HepG2 (cell line): Measurements from ENCODE around the gene CNOT10. TPM values are rescaled to one million over a fixed set of nuclear protein-coding genes. Genes with fewer than 3 reads are reported as not detected.

Experiments
- EED ChIP-seq: sonication (generic); formaldehyde crosslinking; IDR thresholded peaks from 2 replicates; pipeline ENCODE4 v1.5.0; 2020; ENCODE audit warnings: mild to moderate bottlenecking, missing genetic modification reagents
- ELF4 ChIP-seq: sonication (generic); formaldehyde crosslinking; IDR thresholded peaks from 2 replicates; pipeline ENCODE4 v1.5.0; 2020; ENCODE audit warnings: missing genetic modification reagents, mild to moderate bottlenecking, moderate library complexity, borderline replicate concordance
- ERF ChIP-seq: IDR thresholded peaks from 2 replicates; pipeline ENCODE4 v1.6.1; 2018; ENCODE audit warnings: missing biosample characterization, missing genetic modification reagents
- FOXK1 ChIP-seq: sonication (generic); formaldehyde crosslinking; IDR thresholded peaks from 2 replicates; pipeline ENCODE4 v1.4.0; 2020; ENCODE audit warnings: low read depth, missing genetic modification reagents, borderline replicate concordance
- KAT8 ChIP-seq: IDR thresholded peaks from 2 replicates; pipeline ENCODE4 v1.6.1; 2016; ENCODE audit warnings: missing genetic modification reagents, missing compliant biosample characterization
- KDM4B ChIP-seq: sonication (generic); formaldehyde crosslinking; IDR thresholded peaks from 2 replicates; pipeline ENCODE4 v1.4.0; 2020; ENCODE audit warnings: missing genetic modification reagents
- MAFG ChIP-seq: sonication (generic); formaldehyde crosslinking; IDR thresholded peaks from 2 replicates; pipeline ENCODE4 v1.5.1; 2020; ENCODE audit warnings: mild to moderate bottlenecking, missing genetic modification reagents
- NFATC3 ChIP-seq: sonication (generic); formaldehyde crosslinking; IDR thresholded peaks from 2 replicates; pipeline ENCODE4 v1.5.1; 2020; ENCODE audit warnings: mild to moderate bottlenecking, missing genetic modification reagents
- NKX3-1 ChIP-seq: sonication (generic); formaldehyde crosslinking; IDR thresholded peaks from 2 replicates; pipeline ENCODE4 v1.5.0; 2020; ENCODE audit warnings: missing genetic modification reagents
- PTBP1 ChIP-seq: fragments of 200-400 bp; formaldehyde crosslinking; IDR thresholded peaks from 2 replicates; pipeline ENCODE4 v1.6.1; 2018; ENCODE audit warnings: low read length, low read depth; ENCODE audit not compliant: poor library complexity, severe bottlenecking
- SIN3A ChIP-seq: IDR thresholded peaks from 2 replicates; pipeline ENCODE4 v1.6.1; 2011; ENCODE audit warnings: low read depth, mild to moderate bottlenecking, control low read depth, low read length, borderline replicate concordance
- TAF15 ChIP-seq: fragments of 200-400 bp; formaldehyde crosslinking; IDR thresholded peaks from one replicate; pipeline ENCODE4 v1.6.1; 2018; ENCODE audit warnings: mild to moderate bottlenecking, low read depth, low read length; ENCODE audit not compliant: poor library complexity, severe bottlenecking
- TBL1XR1 ChIP-seq: fragments of 150-350 bp; IDR thresholded peaks from 2 replicates; pipeline ENCODE4 v1.6.1; 2014; ENCODE audit warnings: borderline replicate concordance, low read length; ENCODE audit not compliant: partially characterized antibody
- ZBTB38 ChIP-seq: sonication (generic); formaldehyde crosslinking; IDR thresholded peaks from 2 replicates; pipeline ENCODE4 v1.5.1; 2020; ENCODE audit warnings: mild to moderate bottlenecking, missing genetic modification reagents
- ZFY ChIP-seq: sonication (generic); formaldehyde crosslinking; IDR thresholded peaks from 2 replicates; pipeline ENCODE4 v1.4.0; 2020; ENCODE audit warnings: missing genetic modification reagents
- ZNF136 ChIP-seq: sonication (generic); formaldehyde crosslinking; IDR thresholded peaks from 2 replicates; pipeline ENCODE4 v1.8.1; 2022; ENCODE audit warnings: low read depth, mild to moderate bottlenecking, moderate library complexity, missing genetic modification reagents
- ZNF143 ChIP-seq: sonication (generic); formaldehyde crosslinking; IDR thresholded peaks from 2 replicates; pipeline ENCODE4 v1.4.0; 2020; ENCODE audit warnings: missing genetic modification reagents
- ZNF251 ChIP-seq: sonication (generic); formaldehyde crosslinking; IDR thresholded peaks from 2 replicates; pipeline ENCODE4 v1.9.0; 2021; ENCODE audit warnings: mild to moderate bottlenecking, missing genetic modification reagents
- ZNF280D ChIP-seq: sonication (generic); formaldehyde crosslinking; IDR thresholded peaks from 2 replicates; pipeline ENCODE4 v1.5.1; 2020; ENCODE audit warnings: mild to moderate bottlenecking, missing genetic modification reagents
- ZNF430 ChIP-seq: sonication (generic); formaldehyde crosslinking; IDR thresholded peaks from 2 replicates; pipeline ENCODE4 v1.9.0; 2021; ENCODE audit warnings: mild to moderate bottlenecking, missing genetic modification reagents
- ZNF512 ChIP-seq: sonication (generic); formaldehyde crosslinking; IDR thresholded peaks from 2 replicates; pipeline ENCODE4 v1.4.0; 2020; ENCODE audit warnings: mild to moderate bottlenecking, missing genetic modification reagents
- ZNF709 ChIP-seq: sonication (generic); formaldehyde crosslinking; IDR thresholded peaks from 2 replicates; pipeline ENCODE4 v1.5.0; 2020; ENCODE audit warnings: mild to moderate bottlenecking, missing genetic modification reagents
- ZSCAN30 ChIP-seq: sonication (generic); formaldehyde crosslinking; IDR thresholded peaks from 2 replicates; pipeline ENCODE4 v1.5.0; 2020; ENCODE audit warnings: mild to moderate bottlenecking, missing genetic modification reagents
- polyA plus RNA-seq, 8 experiments: library from polyadenylated mRNA; depleted of rRNA in 3 of 8; stranded (reverse) in 7 of 8; unstranded in 1 of 8; fragments of >200 nt; fragmentation: Illumina TruSeq in 4 of 8; extraction: Trizol in 4 of 8; gene quantifications; 2 replicates each; pipeline versions ENCODE4 v1.2.1 to v1.2.3, GENCODE V29; 2011 to 2016; ENCODE audit warnings: low read depth in 4 of 8, missing spikeins in 1 of 8, mixed read lengths in 1 of 8; ENCODE audit not compliant: insufficient read depth in 1 of 8
- total RNA-seq, 5 experiments: library from RNA; depleted of rRNA; stranded (reverse); fragments of >200 nt; fragmentation: Illumina TruSeq; extraction: Trizol; gene quantifications; 2 replicates each; pipeline ENCODE4 v1.2.3, GENCODE V29; 2016; ENCODE audit warnings: low read depth in 1 of 5

CNOT10 gene
- total and polyA plus RNA-seq, 2 of the 13 experiments (the other 11 are each of a cell fraction or from before 2014, with no cell fraction given): 21.2 to 34.1 TPM

GRCh38 chr3:32816439-32817256 lies 131.7 kb downstream of the CNOT10 start (continued):
- TF ChIP-seq ZNF280D (CRISPR knock-in tag): 0 out of 2 replicates have a peak, but pooled peaks have one; percentile 9
- TF ChIP-seq ZNF430 (CRISPR knock-in tag): peak; percentile 84; the same call in 1 of the 2 replicates
- peak; percentile 35 for TF ChIP-seq PTBP1
- TF ChIP-seq ZNF136 (CRISPR knock-in tag): no peak
- TF ChIP-seq KDM4B (CRISPR knock-in tag): no peak
- TF ChIP-seq EED: no peak
- 0 out of 2 replicates have a peak, but pooled peaks have one; percentile 10 for TF ChIP-seq FOXK1 (CRISPR knock-in tag)
- no peak for TF ChIP-seq ZNF251 (CRISPR knock-in tag)
- TF ChIP-seq ZSCAN30 (CRISPR knock-in tag): no peak
- peak; percentile 60; the same call in 1 of the 2 replicates for TF ChIP-seq SIN3A
- peak; percentile 78 for TF ChIP-seq TAF15
- TF ChIP-seq TBL1XR1: peak; percentile 11
- TF ChIP-seq KAT8 (CRISPR knock-in tag): 0 out of 2 replicates have a peak, but pooled peaks have one; percentile 48
- no peak for TF ChIP-seq NFATC3 (CRISPR knock-in tag)
- 0 out of 2 replicates have a peak, but pooled peaks have one; percentile 65 for TF ChIP-seq ERF (CRISPR knock-in tag)
- no peak for TF ChIP-seq MAFG (CRISPR knock-in tag)
- TF ChIP-seq ZFY (CRISPR knock-in tag): peak; percentile 64
- TF ChIP-seq ZNF143 (CRISPR knock-in tag): no peak
- peak; percentile 57; the same call in 1 of the 2 replicates for TF ChIP-seq ZBTB38 (CRISPR knock-in tag)
- peak; percentile 23 for TF ChIP-seq NKX3-1 (CRISPR knock-in tag)
- TF ChIP-seq ZNF512 (CRISPR knock-in tag): no peak
- TF ChIP-seq ZNF709: peak; percentile 61; the same call in 1 of the 2 replicates
- TF ChIP-seq ELF4 (CRISPR knock-in tag): peak; percentile 61; the same call in 1 of the 2 replicates
